HG02798 (cell line): ENCODE measurements around the gene GREM1.

Experiments
- ATAC-seq: cut with Tn5 transposase; IDR thresholded peaks from one replicate; pipeline ENCODE4 v1.9.1; 2021; ENCODE audit warnings: mild to moderate bottlenecking; ENCODE audit not compliant: unreplicated experiment, poor library complexity

GREM1 gene

GRCh38 chr15:32694222-32694983 is 23.4 kb upstream of the GREM1 start:
- ATAC-seq, result no peak

GRCh38 chr15:32698773-32699390 is 18.9 kb upstream of the GREM1 start:
- no peak for ATAC-seq

GRCh38 chr15:32700501-32701150 is 17.2 kb upstream of the GREM1 start:
- ATAC-seq, result no peak

- ATAC-seq, result no peak
Observed at GRCh38 chr15:32701863-32702262, 15.9 kb upstream of the GREM1 start.

GRCh38 chr15:32704395-32704981 is 13.3 kb upstream of the GREM1 start:
- no peak for ATAC-seq

GRCh38 chr15:32705446-32705845 is 12.4 kb upstream of the GREM1 start:
- no peak for ATAC-seq

GRCh38 chr15:32706704-32707103 is 11.1 kb upstream of the GREM1 start:
- no peak for ATAC-seq

GRCh38 chr15:32707436-32707835 is 10.4 kb upstream of the GREM1 start:
- no peak for ATAC-seq

GRCh38 chr15:32709295-32710033 is 8.3 kb upstream of the GREM1 start:
- ATAC-seq, result no peak

- no peak for ATAC-seq
Observed at GRCh38 chr15:32715276-32715675, 2.5 kb upstream of the GREM1 start.

- no peak for ATAC-seq
Observed at GRCh38 chr15:32716216-32716914, 1.4 kb upstream of the GREM1 start.

GRCh38 chr15:32716915-32717425 is 834 bp upstream of the GREM1 start:
- no peak for ATAC-seq

GRCh38 chr15:32718227-32718820 is 520 bp downstream of the GREM1 start:
- ATAC-seq, result no peak

GRCh38 chr15:32718821-32719716 is 1.3 kb downstream of the GREM1 start:
- ATAC-seq, result no peak

- ATAC-seq, result no peak
Observed at GRCh38 chr15:32721596-32721995, 3.8 kb downstream of the GREM1 start.

GRCh38 chr15:32722136-32722535 is 4.3 kb downstream of the GREM1 start:
- no peak for ATAC-seq

GRCh38 chr15:32723171-32723948 is 5.6 kb downstream of the GREM1 start:
- peak; percentile 88 for ATAC-seq
